ENCODE data around the gene IFIT5.

DNA sequence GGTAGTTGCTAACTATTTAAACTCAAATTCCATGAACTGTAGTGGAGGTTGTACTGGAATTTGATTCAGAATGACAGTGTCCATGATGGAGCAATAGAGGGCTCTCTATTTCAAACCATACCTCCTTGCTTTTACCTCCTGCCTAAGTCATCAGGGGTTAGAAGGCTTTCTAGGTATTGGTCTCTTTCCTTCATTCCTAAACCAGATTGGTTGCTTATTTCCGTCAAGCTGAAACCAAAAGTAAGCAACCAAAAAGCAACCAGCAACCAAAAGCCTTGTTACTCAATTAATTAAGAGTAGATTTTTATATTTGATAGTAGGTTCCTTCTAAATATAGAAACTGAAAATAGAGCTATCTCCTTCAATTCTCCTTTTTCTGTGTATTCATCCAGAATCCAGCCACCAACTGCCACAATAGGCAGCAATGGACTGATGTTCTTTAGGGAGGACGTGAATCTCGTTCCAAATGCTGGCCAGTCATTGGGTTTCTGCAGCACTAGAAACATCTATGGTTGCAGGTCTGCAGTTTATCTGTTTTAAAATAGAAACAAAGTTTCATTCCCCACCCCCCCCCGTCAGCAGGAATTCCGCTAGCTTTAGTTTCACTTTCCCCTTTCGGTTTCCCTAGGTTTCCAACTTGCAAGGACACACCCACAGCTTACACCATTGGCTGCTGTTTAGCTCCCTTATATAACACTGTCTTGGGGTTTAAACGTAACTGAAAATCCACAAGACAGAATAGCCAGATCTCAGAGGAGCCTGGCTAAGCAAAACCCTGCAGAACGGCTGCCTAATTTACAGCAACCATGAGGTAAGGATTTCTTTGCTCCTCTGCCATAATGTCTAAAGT, 22.2 kb upstream of the IFIT5 start, which contains the start of gene IFIT1:
- TF ChIP-seq, protein P1, sequence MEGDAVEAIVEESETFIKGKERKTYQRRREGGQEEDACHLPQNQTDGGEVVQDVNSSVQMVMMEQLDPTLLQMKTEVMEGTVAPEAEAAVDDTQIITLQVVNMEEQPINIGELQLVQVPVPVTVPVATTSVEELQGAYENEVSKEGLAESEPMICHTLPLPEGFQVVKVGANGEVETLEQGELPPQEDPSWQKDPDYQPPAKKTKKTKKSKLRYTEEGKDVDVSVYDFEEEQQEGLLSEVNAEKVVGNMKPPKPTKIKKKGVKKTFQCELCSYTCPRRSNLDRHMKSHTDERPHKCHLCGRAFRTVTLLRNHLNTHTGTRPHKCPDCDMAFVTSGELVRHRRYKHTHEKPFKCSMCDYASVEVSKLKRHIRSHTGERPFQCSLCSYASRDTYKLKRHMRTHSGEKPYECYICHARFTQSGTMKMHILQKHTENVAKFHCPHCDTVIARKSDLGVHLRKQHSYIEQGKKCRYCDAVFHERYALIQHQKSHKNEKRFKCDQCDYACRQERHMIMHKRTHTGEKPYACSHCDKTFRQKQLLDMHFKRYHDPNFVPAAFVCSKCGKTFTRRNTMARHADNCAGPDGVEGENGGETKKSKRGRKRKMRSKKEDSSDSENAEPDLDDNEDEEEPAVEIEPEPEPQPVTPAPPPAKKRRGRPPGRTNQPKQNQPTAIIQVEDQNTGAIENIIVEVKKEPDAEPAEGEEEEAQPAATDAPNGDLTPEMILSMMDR (conservative IDR thresholded peaks at IDR 0.05; ENCODE audit: low read length): peak; percentile 30; the same call in 1 of the 2 replicates
- TF ChIP-seq EZH2phosphoT487 (IDR thresholded peaks at IDR 0.05; ENCODE audit: borderline replicate concordance): no peak
